GM12878 (cell line): ENCODE measurements around the gene PPM1E.

Experiments
- HDGF ChIP-seq: fragments of 450-650 bp; IDR thresholded peaks from 2 replicates; pipeline ENCODE4 v1.6.1; 2016; ENCODE audit warnings: antibody characterized with exemption
- SUPT20H ChIP-seq: IDR thresholded peaks from 2 replicates; pipeline ENCODE4 v1.6.1; 2011; ENCODE audit warnings: low read depth, mild to moderate bottlenecking, low read length, moderate library complexity, borderline replicate concordance; ENCODE audit not compliant: control insufficient read depth

DNA sequence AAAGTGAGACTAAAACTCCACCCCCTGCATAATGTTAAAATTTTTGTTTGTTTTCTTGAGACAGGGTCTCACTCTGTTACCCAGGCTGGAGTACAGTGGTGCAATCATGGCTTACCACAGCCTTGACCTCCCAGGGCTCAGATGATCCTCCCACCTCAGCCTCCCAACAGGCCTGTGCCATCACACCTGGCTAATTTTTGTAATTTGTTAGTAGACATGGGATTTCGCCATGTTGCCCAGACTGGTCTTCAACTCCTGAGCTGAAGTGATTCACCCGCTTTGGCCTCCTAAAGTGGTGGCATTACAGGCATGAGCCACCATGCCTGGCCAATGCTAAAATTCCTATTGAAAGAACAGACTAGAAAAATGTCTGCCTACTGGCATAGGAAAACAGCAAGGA lies 247.2 kb downstream of the PPM1E start:
- TF ChIP-seq SUPT20H (no peak), HDGF (no peak)
